ENCODE results near the gene STAP1.
"Not testable (repeated sequence)": the region's sequence is repeated elsewhere in the genome, so short reads cannot be mapped to it uniquely, and the experiment has no call there.

The STAP1 gene

DNA sequence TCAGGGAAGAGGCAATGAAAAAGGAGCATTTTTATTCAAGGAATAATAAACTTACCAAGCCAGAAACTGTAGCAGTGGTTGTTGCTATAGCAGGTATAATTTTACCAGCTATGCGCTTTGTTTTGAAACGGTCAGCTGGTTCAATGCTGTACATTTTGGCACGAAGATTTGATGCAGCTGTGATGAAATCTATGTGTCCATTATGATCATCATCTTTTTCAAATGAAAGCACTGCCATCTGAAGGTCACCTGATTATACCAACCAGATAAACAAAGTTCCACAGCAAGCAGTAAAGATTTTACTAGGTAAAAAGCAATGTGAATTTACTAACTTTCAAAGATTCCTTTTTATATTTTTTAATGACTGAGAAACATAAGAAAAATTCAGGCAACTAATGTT, 66.4 kb downstream of the STAP1 start:
- no peak for DNase-seq (ENCODE audit: low read depth)

- DNase-seq (ENCODE audit: low read depth): no peak
Observed at GRCh38 chr4:67632492-67632891, 74.0 kb downstream of the STAP1 start.

- no peak for DNase-seq (ENCODE audit: low read depth)
Observed at GRCh38 chr4:67634741-67635140, 76.2 kb downstream of the STAP1 start.

- no peak for DNase-seq (ENCODE audit: low read depth)
Observed at GRCh38 chr4:67635331-67635730, 76.8 kb downstream of the STAP1 start.

GRCh38 chr4:67636978-67637377, 78.5 kb downstream of the STAP1 start:
- DNase-seq (ENCODE audit: low read depth): not testable (repeated sequence)

- DNase-seq (ENCODE audit: low read depth): no peak
Observed at GRCh38 chr4:67638136-67638535, 79.6 kb downstream of the STAP1 start.

DNA sequence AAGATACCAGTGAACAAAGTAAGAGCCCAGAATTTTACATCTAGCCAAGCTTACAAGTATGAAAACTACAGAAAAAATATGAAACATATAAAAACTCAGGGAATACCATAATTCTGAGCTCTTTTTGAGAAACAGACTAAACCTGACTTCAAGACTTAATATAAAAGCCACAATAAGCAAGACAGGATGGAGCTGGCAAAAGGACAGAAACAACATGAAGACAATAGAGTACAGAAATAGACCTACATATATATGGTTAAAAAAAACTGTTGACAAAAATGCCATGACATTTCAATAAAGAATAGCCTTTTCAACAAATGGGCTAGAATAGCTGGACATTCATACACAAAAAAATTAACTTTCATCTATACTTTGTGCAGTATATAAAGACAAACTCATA, 93.0 kb downstream of the STAP1 start:
- DNase-seq (ENCODE audit: low read depth): no peak

Data from fibroblast of gingiva (primary cell).